K562 (cell line): ENCODE data around the gene ERRFI1. TPM values are rescaled to one million over a fixed set of nuclear protein-coding genes. Genes with fewer than 3 reads are reported as not detected.
A peak's percentile ranks its signal among the peaks of the same experiment; 100 is the strongest.

ENCODE experiments used
- ARHGAP35 ChIP-seq: fragments of 450-650 bp; IDR thresholded peaks from 2 replicates; pipeline ENCODE4 v1.6.1; 2018; ENCODE audit not compliant: partially characterized antibody
- ARNT ChIP-seq, 2 experiments: fragments of 450-650 bp; IDR thresholded peaks; 2 replicates each; pipeline ENCODE4 v1.6.1; 2016; ENCODE audit warnings: mild to moderate bottlenecking in 1 of 2
- CBX5 ChIP-seq: IDR thresholded peaks from 2 replicates; pipeline ENCODE4 v1.6.1; 2014; ENCODE audit warnings: low read depth, borderline replicate concordance
- ETV6 ChIP-seq, 3 experiments: fragments of 150-350 bp in 1 of 3; sonication (generic) in 1 of 3; formaldehyde crosslinking in 1 of 3; IDR thresholded peaks; 2 replicates each; pipeline versions ENCODE4 v1.6.1 to v1.8.0; 2014 to 2022; ENCODE audit warnings: borderline replicate concordance in 2 of 3, low read depth in 2 of 3, antibody characterized with exemption in 1 of 3, low read length in 1 of 3, mild to moderate bottlenecking in 1 of 3, missing genetic modification reagents in 1 of 3
- FOXA1 ChIP-seq: fragments of 450-650 bp; IDR thresholded peaks from 2 replicates; pipeline ENCODE4 v1.6.1; 2016; ENCODE audit warnings: mild to moderate bottlenecking, borderline replicate concordance
- FOXK2 ChIP-seq, 2 experiments: fragments of 450-650 bp; IDR thresholded peaks in 1 of 2; conservative IDR thresholded peaks in 1 of 2; 2 replicates each; pipeline ENCODE4 v1.6.1; 2016; ENCODE audit warnings: low read depth in 2 of 2, mild to moderate bottlenecking in 1 of 2
- KDM4B ChIP-seq, 2 experiments: fragments of 450-650 bp in 1 of 2; sonication (generic) in 1 of 2; IDR thresholded peaks; 2 replicates each; pipeline ENCODE4 v1.6.1; 2016 to 2017; ENCODE audit warnings: borderline replicate concordance in 2 of 2, antibody characterized with exemption in 1 of 2, low read depth in 1 of 2, mild to moderate bottlenecking in 1 of 2
- KHSRP ChIP-seq: fragments of 450-650 bp; IDR thresholded peaks from 2 replicates; pipeline ENCODE4 v1.6.1; 2017
- L3MBTL2 ChIP-seq: fragments of 450-650 bp; IDR thresholded peaks from 2 replicates; pipeline ENCODE4 v1.6.1; 2016; ENCODE audit warnings: mild to moderate bottlenecking, moderate library complexity
- MYNN ChIP-seq, 2 experiments: sonication (generic); formaldehyde crosslinking in 1 of 2; IDR thresholded peaks; 2 replicates each; pipeline versions ENCODE4 v1.5.0 to v1.6.1; 2016 to 2020; ENCODE audit warnings: antibody characterized with exemption in 1 of 2, missing genetic modification reagents in 1 of 2
- PCBP2 ChIP-seq: fragments of 200-400 bp; formaldehyde crosslinking; IDR thresholded peaks from 2 replicates; pipeline ENCODE4 v1.6.1; 2018; ENCODE audit warnings: low read length, low read depth, mild to moderate bottlenecking, moderate library complexity; ENCODE audit not compliant: poor library complexity, severe bottlenecking
- RBM34 ChIP-seq: fragments of 200-400 bp; formaldehyde crosslinking; IDR thresholded peaks from 2 replicates; pipeline ENCODE4 v1.6.1; 2018; ENCODE audit warnings: low read length, borderline replicate concordance; ENCODE audit not compliant: insufficient read depth
- SAFB2 ChIP-seq: fragments of 200-400 bp; formaldehyde crosslinking; IDR thresholded peaks from 2 replicates; pipeline ENCODE4 v1.6.1; 2018; ENCODE audit warnings: borderline replicate concordance, low read length, low read depth, moderate library complexity; ENCODE audit not compliant: severe bottlenecking
- SAP30 ChIP-seq: fragments of 200-600 bp; sonication (generic); IDR thresholded peaks from 2 replicates; pipeline ENCODE4 v1.6.1; 2012; ENCODE audit warnings: borderline replicate concordance, low read depth, mild to moderate bottlenecking, moderate library complexity, low read length, control low read depth, inconsistent platforms; ENCODE audit not compliant: insufficient read depth, poor library complexity, severe bottlenecking
- SMAD3 ChIP-seq: fragments of 450-650 bp; formaldehyde crosslinking; conservative IDR thresholded peaks from 2 replicates; pipeline ENCODE4 v1.4.0; 2020; ENCODE audit warnings: mild to moderate bottlenecking
- SMARCE1 ChIP-seq: fragments of 450-650 bp; IDR thresholded peaks from 2 replicates; pipeline ENCODE4 v1.7.1; 2016; ENCODE audit warnings: mild to moderate bottlenecking
- SRSF1 ChIP-seq: fragments of 200-400 bp; formaldehyde crosslinking; IDR thresholded peaks from 2 replicates; pipeline ENCODE4 v1.6.1; 2017; ENCODE audit warnings: mild to moderate bottlenecking, low read depth, low read length, moderate library complexity
- ZEB2 ChIP-seq: fragments of 450-650 bp; IDR thresholded peaks from 2 replicates; pipeline ENCODE4 v1.6.1; 2016
- ZNF217 ChIP-seq: sonication (generic); formaldehyde crosslinking; IDR thresholded peaks from 2 replicates; pipeline ENCODE4 v1.8.0; 2022; ENCODE audit warnings: mild to moderate bottlenecking, missing genetic modification reagents
- ZNF436 ChIP-seq: fragments of 250-450, 450-650 bp; sonication (Bioruptor Pico); formaldehyde crosslinking; IDR thresholded peaks from 2 replicates; pipeline ENCODE4 v1.7.0; 2020; ENCODE audit warnings: mild to moderate bottlenecking
- ZNF584 ChIP-seq: fragments of 200-800 bp; sonication (Bioruptor generic); IDR thresholded peaks from 2 replicates; pipeline ENCODE4 v1.6.1; 2016; ENCODE audit warnings: low read depth, mild to moderate bottlenecking, missing genetic modification characterization, missing compliant biosample characterization
- ZNF75A ChIP-seq: fragments of 450-650 bp; formaldehyde crosslinking; IDR thresholded peaks from 2 replicates; pipeline ENCODE4 v1.4.0; 2020; ENCODE audit warnings: mild to moderate bottlenecking
- polyA plus RNA-seq, 8 experiments: library from polyadenylated mRNA; depleted of rRNA in 4 of 8; stranded (reverse) in 5 of 8; unstranded in 3 of 8; fragments of >200 nt; fragmentation: Nextera tagmentation in 2 of 8; fragmentation: Illumina TruSeq in 1 of 8; extraction: Ambion mirVana in 2 of 8; extraction: Trizol in 1 of 8; gene quantifications; 2 replicates each; pipeline versions ENCODE4 v1.2.1 to v1.2.3, GENCODE V29; 2011 to 2014; ENCODE audit warnings: inconsistent platforms in 1 of 8, missing spikeins in 1 of 8
- total RNA-seq, 7 experiments: library from RNA; depleted of rRNA in 6 of 7; stranded (reverse); fragments of >200 nt in 6 of 7; fragmentation: Illumina TruSeq in 2 of 7; extraction: Trizol in 2 of 7; gene quantifications; 2 replicates each; pipeline versions ENCODE4 v1.2.1 to v1.2.3, GENCODE V29; 2011 to 2021; ENCODE audit warnings: low replicate concordance in 1 of 7
- TF ChIP-seq, protein P1 (sequence below): sonication (generic); IDR thresholded peaks from 2 replicates; pipeline ENCODE4 v1.6.1; 2016
- TF ChIP-seq, protein P2 (sequence below): fragments of 450-650 bp; IDR thresholded peaks from one replicate; pipeline ENCODE4 v1.6.1; 2018; ENCODE audit warnings: mild to moderate bottlenecking, moderate library complexity; ENCODE audit not compliant: partially characterized antibody

ERRFI1 gene
- total and polyA plus RNA-seq, 9 of the 15 experiments (the other 6 are each of a cell fraction or from before 2014, with no cell fraction given), result 0.67 to 4.4 (median 1.1) TPM

- no peak for TF ChIP-seq RBM34
- no peak for TF ChIP-seq KHSRP
- no peak for TF ChIP-seq ZNF436 (CRISPR knock-in tag)
- TF ChIP-seq FOXK2 (conservative IDR thresholded peaks at IDR 0.05 in 1 of 2, IDR thresholded peaks at IDR 0.05 in 1 of 2; ENCODE audit: low read depth in 2 of 2), result peak; percentile 61 to 68
- TF ChIP-seq FOXA1, result no peak
- peak; percentile 85 for TF ChIP-seq MYNN (IDR thresholded peaks at IDR 0.05)
- no peak for TF ChIP-seq MYNN (CRISPR knock-in tag; IDR thresholded peaks at IDR 0.05)
- TF ChIP-seq, protein P1, sequence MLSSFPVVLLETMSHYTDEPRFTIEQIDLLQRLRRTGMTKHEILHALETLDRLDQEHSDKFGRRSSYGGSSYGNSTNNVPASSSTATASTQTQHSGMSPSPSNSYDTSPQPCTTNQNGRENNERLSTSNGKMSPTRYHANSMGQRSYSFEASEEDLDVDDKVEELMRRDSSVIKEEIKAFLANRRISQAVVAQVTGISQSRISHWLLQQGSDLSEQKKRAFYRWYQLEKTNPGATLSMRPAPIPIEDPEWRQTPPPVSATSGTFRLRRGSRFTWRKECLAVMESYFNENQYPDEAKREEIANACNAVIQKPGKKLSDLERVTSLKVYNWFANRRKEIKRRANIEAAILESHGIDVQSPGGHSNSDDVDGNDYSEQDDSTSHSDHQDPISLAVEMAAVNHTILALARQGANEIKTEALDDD, result peak; percentile 65
- TF ChIP-seq SAFB2, result no peak
- TF ChIP-seq ZNF584 (CRISPR knock-in tag), result peak; percentile 90
- no peak for TF ChIP-seq PCBP2
- TF ChIP-seq, protein P2, sequence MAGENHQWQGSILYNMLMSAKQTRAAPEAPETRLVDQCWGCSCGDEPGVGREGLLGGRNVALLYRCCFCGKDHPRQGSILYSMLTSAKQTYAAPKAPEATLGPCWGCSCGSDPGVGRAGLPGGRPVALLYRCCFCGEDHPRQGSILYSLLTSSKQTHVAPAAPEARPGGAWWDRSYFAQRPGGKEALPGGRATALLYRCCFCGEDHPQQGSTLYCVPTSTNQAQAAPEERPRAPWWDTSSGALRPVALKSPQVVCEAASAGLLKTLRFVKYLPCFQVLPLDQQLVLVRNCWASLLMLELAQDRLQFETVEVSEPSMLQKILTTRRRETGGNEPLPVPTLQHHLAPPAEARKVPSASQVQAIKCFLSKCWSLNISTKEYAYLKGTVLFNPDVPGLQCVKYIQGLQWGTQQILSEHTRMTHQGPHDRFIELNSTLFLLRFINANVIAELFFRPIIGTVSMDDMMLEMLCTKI, result no peak
- no peak for TF ChIP-seq ZNF75A (CRISPR knock-in tag)
- no peak for TF ChIP-seq CBX5
- 0 out of 4 replicates have a peak, but pooled peaks of 1 of the 2 experiments have one; percentile 26 for TF ChIP-seq ETV6 (IDR thresholded peaks at IDR 0.05; ENCODE audit: borderline replicate concordance in 1 of 2, low read depth in 2 of 2, low read length in 1 of 2)
- no peak for TF ChIP-seq ETV6 (CRISPR knock-in tag; IDR thresholded peaks at IDR 0.05; ENCODE audit: borderline replicate concordance)
- no peak for TF ChIP-seq KDM4B (IDR thresholded peaks at IDR 0.05; ENCODE audit: borderline replicate concordance in 2 of 2, low read depth in 1 of 2)
- TF ChIP-seq SMAD3 (CRISPR knock-in tag), result no peak
- peak in 1 of 2 experiments; percentile 80; a peak in 1 of 4 replicates for TF ChIP-seq ARNT (IDR thresholded peaks at IDR 0.05)
- no peak for TF ChIP-seq ZNF217
- TF ChIP-seq SMARCE1, result peak; percentile 93
- TF ChIP-seq SAP30, result no peak
- TF ChIP-seq L3MBTL2, result 0 out of 2 replicates have a peak, but pooled peaks have one; percentile 43
- TF ChIP-seq SRSF1, result no peak
- peak; percentile 89 for TF ChIP-seq ZEB2
- no peak for TF ChIP-seq ARHGAP35
Measured at GRCh38 chr1:8004803-8005573, 21.1 kb downstream of the ERRFI1 start (continued).
